ENCODE data around the gene POLG2. TPM values are rescaled to one million over a fixed set of nuclear protein-coding genes. Genes with fewer than 3 reads are reported as not detected.
"Not testable (repeated sequence)": the region's sequence is repeated elsewhere in the genome, so short reads cannot be mapped to it uniquely, and the experiment has no call there.

POLG2 gene
- total RNA-seq, 4 donors from 2014 or later, result 6.3 to 27.3 (median 13.7) TPM

GRCh38 chr17:64497565-64498035 lies 746 bp upstream of the POLG2 start:
- TF ChIP-seq CTCF (IDR thresholded peaks at IDR 0.05), result no peak
- DNase-seq (ENCODE audit: low spot score) (no peak), ATAC-seq (ENCODE audit: low FRiP score) (no peak)

GRCh38 chr17:64496348-64496785 lies 487 bp downstream of the POLG2 start:
- ATAC-seq (ENCODE audit: low FRiP score), result no peak

GRCh38 chr17:64495300-64495699 lies 1.6 kb downstream of the POLG2 start:
- ATAC-seq (ENCODE audit: low FRiP score); DNase-seq (ENCODE audit: low spot score): not testable (repeated sequence)

More at GRCh38 chr17:64496348-64496785, 487 bp downstream of the POLG2 start:
- no peak for DNase-seq (ENCODE audit: low spot score)
- TF ChIP-seq CTCF (IDR thresholded peaks at IDR 0.05), result no peak

- ATAC-seq (ENCODE audit: low FRiP score), result no peak
- no peak for DNase-seq (ENCODE audit: low spot score)
- TF ChIP-seq CTCF (IDR thresholded peaks at IDR 0.05), result no peak
These were observed 2.7 kb downstream of the POLG2 start for GRCh38 chr17:64494121-64494520.

- no peak for ATAC-seq (ENCODE audit: low FRiP score)
- TF ChIP-seq CTCF (IDR thresholded peaks at IDR 0.05), result no peak
- DNase-seq (ENCODE audit: low spot score), result no peak
These were observed 4.3 kb downstream of the POLG2 start for GRCh38 chr17:64492481-64493109.

GRCh38 chr17:64491994-64492393 lies 4.9 kb downstream of the POLG2 start:
- DNase-seq (ENCODE audit: low spot score) (no peak), ATAC-seq (ENCODE audit: low FRiP score) (no peak)
- no peak for TF ChIP-seq CTCF (IDR thresholded peaks at IDR 0.05)

- ATAC-seq (ENCODE audit: low FRiP score) (peak; percentile 59), DNase-seq (ENCODE audit: low spot score) (no peak)
- TF ChIP-seq CTCF (IDR thresholded peaks at IDR 0.05), result no peak
These were observed 5.6 kb downstream of the POLG2 start for GRCh38 chr17:64491034-64491860.
